Activated CD8-positive, alpha-beta memory T cell treated with anti-CD3 and anti-CD28 coated beads for 4 hours (primary cell): ENCODE measurements around the gene PLD3.
"Not testable (repeated sequence)": the region's sequence is repeated elsewhere in the genome, so short reads cannot be mapped to it uniquely, and the experiment has no call there.

Experiments
- DNase-seq, 2 donors: peaks; one replicate each; pipeline ENCODE4 v3.0.0-alpha.2; 2020; ENCODE audit warnings: low read depth in 2 of 2

Gene PLD3

GRCh38 chr19:40333083-40333482 is 15.4 kb upstream of the PLD3 start:
- not testable (repeated sequence) for DNase-seq

GRCh38 chr19:40335101-40335500 is 13.4 kb upstream of the PLD3 start:
- no peak for DNase-seq

- no peak for DNase-seq
Observed at GRCh38 chr19:40335855-40336600, 12.5 kb upstream of the PLD3 start.

- no peak for DNase-seq
Observed at GRCh38 chr19:40336601-40336900, 11.9 kb upstream of the PLD3 start.

- no peak for DNase-seq
Observed at GRCh38 chr19:40337107-40337506, 11.4 kb upstream of the PLD3 start.

GRCh38 chr19:40337594-40337993 is 10.9 kb upstream of the PLD3 start:
- no peak for DNase-seq

- no peak for DNase-seq
Observed at GRCh38 chr19:40339018-40339728, 9.3 kb upstream of the PLD3 start.

GRCh38 chr19:40341601-40342482 is 6.7 kb upstream of the PLD3 start:
- DNase-seq: no peak

GRCh38 chr19:40342644-40343311 is 5.7 kb upstream of the PLD3 start:
- no peak for DNase-seq

GRCh38 chr19:40344422-40344821 is 4.1 kb upstream of the PLD3 start:
- DNase-seq: no peak

- DNase-seq: no peak
Observed at GRCh38 chr19:40348961-40349507, 539 bp downstream of the PLD3 start.

GRCh38 chr19:40355975-40356680 is 7.6 kb downstream of the PLD3 start:
- no peak for DNase-seq

- DNase-seq: no peak
Observed at GRCh38 chr19:40356681-40357595, 8.4 kb downstream of the PLD3 start.

- DNase-seq: no peak
Observed at GRCh38 chr19:40357640-40358039, 9.1 kb downstream of the PLD3 start.

- DNase-seq: no peak
Observed at GRCh38 chr19:40358773-40359172, 10.3 kb downstream of the PLD3 start.

- no peak for DNase-seq
Observed at GRCh38 chr19:40360020-40360707, 11.7 kb downstream of the PLD3 start.

GRCh38 chr19:40360708-40361241 is 12.3 kb downstream of the PLD3 start:
- DNase-seq: no peak

GRCh38 chr19:40362160-40362559 is 13.7 kb downstream of the PLD3 start:
- no peak for DNase-seq

- no peak for DNase-seq
Observed at GRCh38 chr19:40363069-40363468, 14.6 kb downstream of the PLD3 start.
